HL-60 (cell line): ENCODE measurements around the gene DPYD.
A peak's percentile ranks its signal among the peaks of the same experiment; 100 is the strongest.

Experiments
- DNase-seq, 2 experiments: peaks; one replicate each; pipeline ENCODE4 v3.0.0-alpha.2; 2010 to 2020; ENCODE audit warnings: low read depth in 1 of 2, low spot score in 1 of 2
- H3K27ac ChIP-seq: fragments of 250-450 bp; sonication (Bioruptor Pico); replicated peaks from 2 replicates; pipeline ENCODE4 v1.5.1; 2020; ENCODE audit warnings: mild to moderate bottlenecking, moderate library complexity
- H3K27me3 ChIP-seq: fragments of 250-450 bp; sonication (Bioruptor Pico); 2 replicates; pipeline ENCODE4 v1.5.1; 2021; ENCODE audit warnings: mild to moderate bottlenecking, moderate library complexity; ENCODE audit not compliant: insufficient read depth, poor library complexity, severe bottlenecking
- H3K4me3 ChIP-seq: replicated peaks from 2 replicates; pipeline ENCODE4 v1.5.1; 2011; ENCODE audit warnings: mild to moderate bottlenecking, control low read depth, low read length; ENCODE audit not compliant: insufficient read depth
- CTCF ChIP-seq: IDR thresholded peaks from one replicate; pipeline ENCODE4 v1.5.1; 2011; ENCODE audit warnings: low read length, control low read depth, inconsistent platforms; ENCODE audit not compliant: insufficient read depth
- GABPA ChIP-seq: IDR thresholded peaks from 2 replicates; pipeline ENCODE4 v1.6.1; 2012; ENCODE audit warnings: low read depth
- POLR2AphosphoS5 ChIP-seq: IDR thresholded peaks from 2 replicates; pipeline ENCODE4 v1.6.1; 2012; ENCODE audit warnings: low read depth
- REST ChIP-seq: IDR thresholded peaks from 2 replicates; pipeline ENCODE4 v1.6.1; 2012; ENCODE audit warnings: low read depth; ENCODE audit not compliant: insufficient replicate concordance
- SPI1 ChIP-seq: IDR thresholded peaks from 2 replicates; pipeline ENCODE4 v1.6.1; 2012; ENCODE audit warnings: low read depth, mild to moderate bottlenecking, borderline replicate concordance

DPYD gene

GRCh38 chr1:97691325-97691724, 229.5 kb downstream of the DPYD start:
- no peak for DNase-seq
- Histone ChIP-seq H3K27ac (no peak overlapping the region), H3K27me3 (no peaks in the 10 kb centered on the region), H3K4me3 (no peak overlapping the region)
- TF ChIP-seq SPI1: no peak
- no peak for TF ChIP-seq GABPA
- no peak for TF ChIP-seq REST
- no peak for TF ChIP-seq POLR2AphosphoS5
- TF ChIP-seq CTCF: no peak

- TF ChIP-seq REST (no peak), POLR2AphosphoS5 (no peak), GABPA (no peak), CTCF (no peak), SPI1 (peak; percentile 53)
- DNase-seq: no peak
- H3K27me3 ChIP-seq: no peaks in the 10 kb centered on the region
- no peak overlapping the region for H3K4me3 ChIP-seq
- no peak overlapping the region for H3K27ac ChIP-seq
Measured at GRCh38 chr1:97685360-97685759, 235.5 kb downstream of the DPYD start.

- DNase-seq: no peak
- H3K27ac ChIP-seq: no peak overlapping the region
Measured at GRCh38 chr1:97680894-97681293, 239.9 kb downstream of the DPYD start.

More at GRCh38 chr1:97680894-97681293, 239.9 kb downstream of the DPYD start:
- H3K4me3 ChIP-seq: no peak overlapping the region
- H3K27me3 ChIP-seq: no peaks in the 10 kb centered on the region
- TF ChIP-seq CTCF (no peak), POLR2AphosphoS5 (no peak), GABPA (no peak), REST (no peak), SPI1 (no peak)
